Kidney (tissue), 14 donors: ENCODE data around the gene GBGT1. TPM values are rescaled to one million over a fixed set of nuclear protein-coding genes. Genes with fewer than 3 reads are reported as not detected.
A peak's percentile ranks its signal among the peaks of the same experiment; 100 is the strongest.

Experiments
- DNase-seq, 5 donors: peaks; one replicate each; pipeline ENCODE4 v3.0.0-alpha.2; 2013 to 2020
- FAIRE-seq: peaks from 2 replicates; lab custom pipeline; 2012; peaks lifted over from hg19 to GRCh38; lab: Jason Lieb, UNC
- H3K27ac ChIP-seq, 2 donors: one replicate each; pipeline ENCODE4 v1.7.0; 2013; ENCODE audit warnings: low read depth in 2 of 2, low read length in 2 of 2, inconsistent platforms in 1 of 2
- H3K27me3 ChIP-seq: one replicate; pipeline ENCODE4 v1.7.1; 2013; ENCODE audit warnings: low read length, inconsistent platforms; ENCODE audit not compliant: control insufficient read depth, insufficient read depth
- H3K36me3 ChIP-seq, 3 donors: one replicate each; pipeline versions ENCODE4 v1.7.0 to v1.7.1; 2013; ENCODE audit warnings: low read length in 3 of 3, control low read depth in 1 of 3, inconsistent platforms in 1 of 3; ENCODE audit not compliant: insufficient read depth in 3 of 3, control insufficient read depth in 2 of 3
- H3K4me1 ChIP-seq, 3 donors: one replicate each; pipeline versions ENCODE4 v1.7.0 to v1.7.1; 2013; ENCODE audit warnings: low read length in 3 of 3, inconsistent platforms in 1 of 3, low read depth in 1 of 3; ENCODE audit not compliant: control insufficient read depth in 2 of 3, insufficient read depth in 2 of 3
- H3K4me3 ChIP-seq, 3 donors: one replicate each; pipeline versions ENCODE4 v1.7.0 to v1.8.1; 2013; ENCODE audit warnings: low read length in 3 of 3, control low read depth in 1 of 3, inconsistent platforms in 1 of 3
- H3K9ac ChIP-seq, 3 donors: one replicate each; pipeline versions ENCODE4 v1.7.0 to v1.7.1; 2013; ENCODE audit warnings: low read length in 3 of 3, control low read depth in 1 of 3, inconsistent platforms in 1 of 3
- H3K9me3 ChIP-seq, 3 donors: one replicate each; pipeline versions ENCODE4 v1.7.0 to v1.7.1; 2013; ENCODE audit warnings: low read length in 3 of 3, control low read depth in 1 of 3, inconsistent platforms in 1 of 3; ENCODE audit not compliant: control insufficient read depth in 2 of 3, insufficient read depth in 1 of 3
- intact Hi-C: fragments of 100-400 bp; cut with DNase I; formaldehyde crosslinking; loops from one replicate; pipeline ENCODE4 v1.11.1; 2022
- polyA plus RNA-seq: library from polyadenylated mRNA; stranded (reverse); fragments of 350-450 nt; fragmentation: Illumina TruSeq; extraction: RNeasy Lipid Tissue Mini Kit (QIAGEN cat#74804); gene quantifications from one replicate; pipeline ENCODE4 v1.2.3, GENCODE V29; 2014; ENCODE audit warnings: low read depth, low replicate concordance; ENCODE audit not compliant: insufficient read depth
- total RNA-seq: library from RNA; stranded (reverse); fragmentation: NEBNext Ultra II Directional; extraction: Animal tissue kit (Norgen Biotek cat#: 25700); gene quantifications from one replicate; pipeline ENCODE4 v1.2.1, GENCODE V29; 2021
- TF ChIP-seq, protein P1 (sequence below): IDR thresholded peaks from 3 replicates; pipeline ENCODE4 v1.5.1; 2012; ENCODE audit warnings: mild to moderate bottlenecking, moderate library complexity, borderline replicate concordance; ENCODE audit not compliant: insufficient read depth; ENCODE audit errors: extremely low read depth
- donor health status: control.
- donor health status: control.
- donor health status: control.
- donor health status: control.
- donor health status: control.
- donor health status: DM: yes; HTN: yes; CAD: no.
- donor health status: Normal renal cell carcinoma (clear cell type).

GBGT1 gene
- total and polyA plus RNA-seq, 2 donors from 2014 or later, result 7.9 to 21.6 TPM

- H3K4me3 ChIP-seq, result no peak overlapping the region
- peaks cover 0 to 40% (median 12%) of the 10 kb centered on the region in 3 donors for H3K4me1 ChIP-seq
- H3K9me3 ChIP-seq, result no peaks in the 10 kb centered on the region
- H3K27me3 ChIP-seq, result no peaks in the 10 kb centered on the region
- TF ChIP-seq, protein P1, sequence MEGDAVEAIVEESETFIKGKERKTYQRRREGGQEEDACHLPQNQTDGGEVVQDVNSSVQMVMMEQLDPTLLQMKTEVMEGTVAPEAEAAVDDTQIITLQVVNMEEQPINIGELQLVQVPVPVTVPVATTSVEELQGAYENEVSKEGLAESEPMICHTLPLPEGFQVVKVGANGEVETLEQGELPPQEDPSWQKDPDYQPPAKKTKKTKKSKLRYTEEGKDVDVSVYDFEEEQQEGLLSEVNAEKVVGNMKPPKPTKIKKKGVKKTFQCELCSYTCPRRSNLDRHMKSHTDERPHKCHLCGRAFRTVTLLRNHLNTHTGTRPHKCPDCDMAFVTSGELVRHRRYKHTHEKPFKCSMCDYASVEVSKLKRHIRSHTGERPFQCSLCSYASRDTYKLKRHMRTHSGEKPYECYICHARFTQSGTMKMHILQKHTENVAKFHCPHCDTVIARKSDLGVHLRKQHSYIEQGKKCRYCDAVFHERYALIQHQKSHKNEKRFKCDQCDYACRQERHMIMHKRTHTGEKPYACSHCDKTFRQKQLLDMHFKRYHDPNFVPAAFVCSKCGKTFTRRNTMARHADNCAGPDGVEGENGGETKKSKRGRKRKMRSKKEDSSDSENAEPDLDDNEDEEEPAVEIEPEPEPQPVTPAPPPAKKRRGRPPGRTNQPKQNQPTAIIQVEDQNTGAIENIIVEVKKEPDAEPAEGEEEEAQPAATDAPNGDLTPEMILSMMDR, result no peak
- no peak overlapping the region for H3K27ac ChIP-seq
- FAIRE-seq, result no peak
- no peak for DNase-seq
- intact Hi-C loops, result no loop called here
- no peaks in the 10 kb centered on the region for H3K36me3 ChIP-seq
- H3K9ac ChIP-seq, result no peak overlapping the region
Measured at GRCh38 chr9:133122935-133123611, 40.6 kb downstream of the GBGT1 start.

- intact Hi-C loops, result no loop called here
- H3K4me1 ChIP-seq, result peaks cover 0 to 43% (median 12%) of the 10 kb centered on the region in 3 donors
- H3K9ac ChIP-seq, result no peak overlapping the region
- H3K4me3 ChIP-seq, result no peak overlapping the region
- H3K9me3 ChIP-seq, result no peaks in the 10 kb centered on the region
- TF ChIP-seq, protein P1, result no peak
- no peak for FAIRE-seq
- H3K27ac ChIP-seq, result no peak overlapping the region
- H3K27me3 ChIP-seq, result no peaks in the 10 kb centered on the region
- no peak for DNase-seq
- H3K36me3 ChIP-seq, result no peaks in the 10 kb centered on the region
Measured at GRCh38 chr9:133122605-133122934, 41.1 kb downstream of the GBGT1 start.

GRCh38 chr9:133121915-133122550 is 41.7 kb downstream of the GBGT1 start:
- Histone ChIP-seq H3K4me3 (no peak overlapping the region), H3K36me3 (no peaks in the 10 kb centered on the region), H3K27me3 (no peaks in the 10 kb centered on the region), H3K9me3 (no peaks in the 10 kb centered on the region), H3K9ac (peak overlapping the region in 1 of 3 donors; percentile 65), H3K27ac (peak overlapping the region; percentile 82 to 92), H3K4me1 (peaks cover 0 to 44% (median 12%) of the 10 kb centered on the region in 3 donors)
- intact Hi-C loops, result no loop called here
- TF ChIP-seq, protein P1, result no peak
- FAIRE-seq, result no peak
- DNase-seq, result no peak
